Measurements from ENCODE around the gene NSMF.

- no peak for TF ChIP-seq EZH2 (IDR thresholded peaks at IDR 0.05)
- no peak for TF ChIP-seq POLR2AphosphoS5 (IDR thresholded peaks at IDR 0.05; ENCODE audit: borderline replicate concordance, low read depth, low read length)
- no peak for TF ChIP-seq FOXP2 (optimal IDR thresholded peaks at IDR 0.05; ENCODE audit: control extremely low read depth, extremely low read length, insufficient read depth)
Observed at GRCh38 chr9:137465720-137466388, 6.7 kb upstream of the NSMF start.

Data from SK-N-MC (cell line).